ENCODE data around the gene MYOCOS. TPM values are rescaled to one million over a fixed set of nuclear protein-coding genes. Genes with fewer than 3 reads are reported as not detected.

The MYOCOS gene
- total RNA-seq, result not detected
- long read RNA-seq, result 0 reads

DNA sequence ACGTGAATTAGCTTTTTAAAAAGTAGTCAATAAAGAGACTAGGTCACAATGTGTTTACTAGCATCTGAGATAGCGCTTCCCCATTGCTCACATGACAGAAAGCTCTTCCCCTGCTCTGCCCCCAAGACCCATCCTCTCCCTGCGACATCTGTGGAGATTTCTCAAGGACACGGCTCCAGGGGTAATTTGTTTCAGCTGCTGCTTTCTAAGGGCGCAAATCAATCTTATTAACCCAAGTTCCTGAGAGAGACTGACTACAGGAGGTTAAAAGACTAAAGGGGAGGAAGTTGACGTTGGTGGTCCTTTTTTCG lies at the start of gene MYOCOS:
MYOCOS (plus strand) TSS at position 92 of the 311 bp plus-strand sequence. CDS start 1,641 bp downstream, outside the sequence.
- intact Hi-C loops (cut with micrococcal nuclease), result no loop called here
- no peaks in the 10 kb centered on the region for H3K27me3 ChIP-seq (ENCODE audit: low read depth)
- no peaks in the 10 kb centered on the region for H3K9me3 ChIP-seq (replicated peaks)
- no peaks in the 10 kb centered on the region for H3K4me1 ChIP-seq
- TF ChIP-seq CTCF (IDR thresholded peaks at IDR 0.05; ENCODE audit: borderline replicate concordance), result no peak
- H3K4me3 ChIP-seq, result no peak within 1 kb of the TSS
- no peaks in the 10 kb centered on the region for H3K36me3 ChIP-seq
- H3K27ac ChIP-seq (replicated peaks), result no peak within 1 kb of the TSS
- DNase-seq, result no peak

DNA sequence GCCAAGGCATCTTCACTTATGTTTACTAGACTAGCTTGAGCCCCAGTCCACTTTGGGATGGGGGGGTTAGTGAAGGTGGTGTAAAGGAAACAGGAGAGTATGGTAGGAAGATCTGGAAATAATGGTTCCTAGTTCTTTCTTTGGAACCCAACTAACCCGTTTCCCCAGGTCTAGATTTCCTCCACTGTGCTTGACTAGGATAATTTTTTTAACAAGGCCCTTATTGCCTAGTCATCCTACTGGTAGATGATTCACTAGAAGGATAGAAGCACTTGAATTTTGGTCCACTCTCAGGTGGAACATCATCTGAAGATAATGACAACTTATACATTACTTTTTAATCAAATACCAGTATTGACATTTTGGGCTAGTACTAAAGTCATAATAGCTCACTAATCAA lies 45.9 kb upstream of the MYOCOS start:
- Histone ChIP-seq H3K27me3 (ENCODE audit: low read depth) (no peaks in the 10 kb centered on the region), H3K36me3 (peaks cover 84% of the 10 kb centered on the region), H3K27ac (replicated peaks) (no peak overlapping the region), H3K9me3 (replicated peaks) (no peaks in the 10 kb centered on the region), H3K4me1 (no peaks in the 10 kb centered on the region), H3K4me3 (no peak overlapping the region)
- no peak for TF ChIP-seq CTCF (IDR thresholded peaks at IDR 0.05; ENCODE audit: borderline replicate concordance)
- intact Hi-C loops (cut with micrococcal nuclease), result no loop called here
- DNase-seq, result no peak

DNA sequence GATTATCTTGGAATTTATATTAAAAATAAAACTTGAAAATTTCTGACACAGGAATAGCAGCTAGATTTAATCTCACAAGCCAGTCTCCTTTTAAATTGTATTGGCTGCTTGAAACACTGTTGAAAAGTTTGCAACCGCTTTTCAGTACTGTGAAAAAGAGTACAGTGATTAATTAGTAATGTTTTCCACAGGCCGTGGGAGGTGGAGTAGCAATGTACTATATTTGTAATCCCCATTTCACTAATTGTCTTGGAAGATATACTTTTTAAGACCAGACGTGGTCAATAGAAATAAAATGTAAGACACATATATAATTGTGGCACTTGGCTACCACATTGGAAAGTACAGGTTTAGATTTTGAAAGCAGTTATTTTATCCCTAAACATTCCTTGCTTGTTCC lies 40.8 kb upstream of the MYOCOS start:
- no peak overlapping the region for H3K27ac ChIP-seq (replicated peaks)
- H3K4me1 ChIP-seq, result no peaks in the 10 kb centered on the region
- H3K36me3 ChIP-seq, result peaks cover 100% of the 10 kb centered on the region
- no peaks in the 10 kb centered on the region for H3K9me3 ChIP-seq (replicated peaks)
- no peak for TF ChIP-seq CTCF (IDR thresholded peaks at IDR 0.05; ENCODE audit: borderline replicate concordance)
- H3K27me3 ChIP-seq (ENCODE audit: low read depth), result no peaks in the 10 kb centered on the region
- intact Hi-C loops (cut with micrococcal nuclease), result loop anchor here (10.0 kb wide), 1 partner anchor 56 kb away; no protein-coding TSS in a partner anchor
- no peak for DNase-seq
- no peak overlapping the region for H3K4me3 ChIP-seq

- Histone ChIP-seq H3K4me3 (no peak overlapping the region), H3K4me1 (no peaks in the 10 kb centered on the region), H3K27ac (replicated peaks) (no peak overlapping the region), H3K27me3 (ENCODE audit: low read depth) (no peaks in the 10 kb centered on the region), H3K9me3 (replicated peaks) (no peaks in the 10 kb centered on the region), H3K36me3 (peaks cover 98% of the 10 kb centered on the region)
- no peak for TF ChIP-seq CTCF (IDR thresholded peaks at IDR 0.05; ENCODE audit: borderline replicate concordance)
- no peak for DNase-seq
- intact Hi-C loops (cut with micrococcal nuclease), result loop anchor here (10.0 kb wide), 1 partner anchor 57 kb away; no protein-coding TSS in a partner anchor
Observed at GRCh38 chr1:171581766-171582165, 40.3 kb upstream of the MYOCOS start.

DNA sequence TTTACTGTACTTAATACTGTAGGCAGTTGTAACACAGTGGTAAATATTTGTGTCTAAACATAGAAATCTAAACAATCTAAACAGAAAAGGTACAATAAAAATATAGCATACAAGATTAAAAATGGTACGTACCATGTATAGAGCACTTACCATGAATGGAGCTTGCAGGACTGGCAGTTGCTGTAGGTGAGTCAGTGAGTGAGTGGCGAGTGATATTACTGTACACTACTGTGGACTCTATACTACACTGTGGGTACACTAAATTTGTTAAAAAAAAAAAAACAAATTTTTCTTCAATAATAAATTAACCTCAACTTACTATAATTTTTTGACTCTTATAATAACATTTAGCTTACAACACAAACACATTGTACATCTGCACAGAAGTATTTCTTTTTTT lies 39.5 kb upstream of the MYOCOS start:
- Histone ChIP-seq H3K36me3 (peaks cover 98% of the 10 kb centered on the region), H3K4me3 (no peak overlapping the region), H3K9me3 (replicated peaks) (no peaks in the 10 kb centered on the region), H3K27me3 (ENCODE audit: low read depth) (no peaks in the 10 kb centered on the region), H3K4me1 (no peaks in the 10 kb centered on the region), H3K27ac (replicated peaks) (no peak overlapping the region)
- DNase-seq, result no peak
- intact Hi-C loops (cut with micrococcal nuclease), result loop anchor here (10.0 kb wide), 1 partner anchor 58 kb away; no protein-coding TSS in a partner anchor
- TF ChIP-seq CTCF (IDR thresholded peaks at IDR 0.05; ENCODE audit: borderline replicate concordance), result no peak

Data from left ventricle myocardium inferior (tissue), 1 donor.